NT2/D1 (cell line): ENCODE measurements around the gene PXT1.

ENCODE experiments used
- SUZ12 ChIP-seq: IDR thresholded peaks from 2 replicates; pipeline ENCODE4 v1.6.1; 2011; ENCODE audit not compliant: insufficient read length, insufficient read depth; ENCODE audit errors: extremely low read depth
- YY1 ChIP-seq: IDR thresholded peaks from 2 replicates; pipeline ENCODE4 v1.6.1; 2011; ENCODE audit not compliant: insufficient read length, insufficient read depth
- ZNF274 ChIP-seq: IDR thresholded peaks from 2 replicates; pipeline ENCODE4 v1.6.1; 2011; ENCODE audit warnings: mild to moderate bottlenecking, low read depth, low read length

DNA sequence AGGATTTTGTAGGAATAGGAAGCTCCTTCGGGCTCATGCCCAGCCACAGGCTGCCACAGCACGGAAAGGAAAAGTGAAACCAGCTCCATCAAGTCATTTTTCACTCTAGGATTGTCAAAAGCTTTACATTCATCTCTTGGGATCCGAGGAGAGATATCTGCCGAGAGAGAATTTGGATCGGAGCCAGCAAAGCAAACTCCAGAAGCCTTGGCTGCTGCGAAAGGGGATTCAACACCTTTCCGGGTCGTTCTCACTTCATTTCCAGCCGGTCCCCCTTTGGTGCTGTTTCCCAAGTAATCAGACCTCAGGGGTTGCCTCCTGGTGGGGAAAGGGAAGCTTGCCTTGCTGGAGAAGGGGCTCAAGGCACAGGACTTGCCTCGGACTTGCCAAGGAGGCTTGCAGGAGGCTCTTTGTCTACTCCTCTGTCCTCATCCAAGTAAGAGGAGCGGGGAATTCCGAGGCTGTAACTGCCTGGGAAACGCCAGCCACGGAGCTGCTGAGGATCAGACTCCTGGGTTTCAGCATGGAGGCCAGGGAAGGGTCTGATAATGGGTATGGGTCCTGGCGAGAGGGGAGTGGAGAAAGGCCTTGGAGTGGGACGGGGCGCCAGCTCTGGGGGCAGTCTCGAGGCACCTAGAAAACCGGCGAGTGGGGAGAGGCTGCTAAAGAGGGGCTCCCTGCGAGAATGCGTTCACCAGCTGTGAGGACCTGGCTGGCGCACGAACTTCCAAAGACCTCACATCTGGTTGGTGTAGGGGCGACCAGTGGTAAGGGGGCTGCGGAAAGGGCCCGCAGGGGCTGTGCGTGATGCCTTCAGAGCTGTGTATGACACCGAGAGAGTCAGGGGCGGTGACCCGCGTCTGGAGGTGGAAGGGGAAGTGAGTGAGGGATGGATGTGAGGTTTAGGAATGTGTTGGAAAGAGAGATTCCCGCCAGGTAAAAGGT is 55.9 kb downstream of the PXT1 start:
- TF ChIP-seq SUZ12 (no peak), YY1 (no peak), ZNF274 (no peak)
